GM23338 (cell line): Measurements from ENCODE around the gene FTCD.

ENCODE experiments used
- CTCF ChIP-seq, 2 experiments: fragments of 200-600 bp in 1 of 2; sonication (generic) in 1 of 2; conservative IDR thresholded peaks; 2 replicates each; pipeline versions ENCODE4 v1.5.1 to v1.6.1; 2016 to 2017; ENCODE audit warnings: antibody characterized with exemption in 2 of 2, low read depth in 2 of 2, mild to moderate bottlenecking in 2 of 2, moderate library complexity in 1 of 2
- EZH2 ChIP-seq: fragments of 200-600 bp; sonication (generic); IDR thresholded peaks from one replicate; pipeline ENCODE4 v1.8.0; 2017; ENCODE audit warnings: antibody characterized with exemption, mild to moderate bottlenecking, low read depth; ENCODE audit not compliant: unreplicated experiment
- EZH2phosphoT487 ChIP-seq: fragments of 200-600 bp; sonication (generic); IDR thresholded peaks from one replicate; pipeline ENCODE4 v1.8.1; 2018; ENCODE audit warnings: antibody characterized with exemption; ENCODE audit not compliant: unreplicated experiment
- POLR2AphosphoS5 ChIP-seq: IDR thresholded peaks from 2 replicates; pipeline ENCODE4 v1.6.1; 2016; ENCODE audit warnings: antibody characterized with exemption, low read depth

GRCh38 chr21:46098303-46099141 lies 56.9 kb downstream of the FTCD start:
- TF ChIP-seq CTCF (conservative IDR thresholded peaks at IDR 0.05; ENCODE audit: low read depth in 2 of 2) = no peak
- no peak for TF ChIP-seq EZH2
- no peak for TF ChIP-seq POLR2AphosphoS5
- no peak for TF ChIP-seq EZH2phosphoT487
